Nephron progenitor cell (in vitro differentiated cells): Measurements from ENCODE around the gene DHX34.

Experiments used
- DNase-seq: peaks from one replicate; pipeline ENCODE4 v3.0.0; 2021
- H3K27ac Mint-ChIP-seq: 2 replicates; pipeline ENCODE4 v1.8.0; 2021; ENCODE audit warnings: mild to moderate bottlenecking, moderate library complexity, mixed read lengths
- H3K27me3 Mint-ChIP-seq: 2 replicates; pipeline ENCODE4 v1.8.0; 2021; ENCODE audit warnings: mild to moderate bottlenecking, low read depth, mixed read lengths; ENCODE audit not compliant: poor library complexity
- H3K36me3 Mint-ChIP-seq: 2 replicates; pipeline ENCODE4 v1.8.0; 2021; ENCODE audit warnings: low read depth, mixed read lengths
- H3K4me1 Mint-ChIP-seq: 2 replicates; pipeline ENCODE4 v1.8.0; 2021; ENCODE audit warnings: mixed read lengths
- H3K4me3 Mint-ChIP-seq: 2 replicates; pipeline ENCODE4 v1.8.0; 2021; ENCODE audit warnings: mild to moderate bottlenecking, moderate library complexity, mixed read lengths
- H3K9me3 Mint-ChIP-seq: 2 replicates; pipeline ENCODE4 v1.8.0; 2021; ENCODE audit warnings: mild to moderate bottlenecking, moderate library complexity, mixed read lengths
- TF ChIP-seq, protein P1 (sequence below): fragments of 200-600 bp; sonication (generic); IDR thresholded peaks from 2 replicates; pipeline ENCODE4 v1.5.0; 2021; ENCODE audit warnings: antibody characterized with exemption

The DHX34 gene

DNA sequence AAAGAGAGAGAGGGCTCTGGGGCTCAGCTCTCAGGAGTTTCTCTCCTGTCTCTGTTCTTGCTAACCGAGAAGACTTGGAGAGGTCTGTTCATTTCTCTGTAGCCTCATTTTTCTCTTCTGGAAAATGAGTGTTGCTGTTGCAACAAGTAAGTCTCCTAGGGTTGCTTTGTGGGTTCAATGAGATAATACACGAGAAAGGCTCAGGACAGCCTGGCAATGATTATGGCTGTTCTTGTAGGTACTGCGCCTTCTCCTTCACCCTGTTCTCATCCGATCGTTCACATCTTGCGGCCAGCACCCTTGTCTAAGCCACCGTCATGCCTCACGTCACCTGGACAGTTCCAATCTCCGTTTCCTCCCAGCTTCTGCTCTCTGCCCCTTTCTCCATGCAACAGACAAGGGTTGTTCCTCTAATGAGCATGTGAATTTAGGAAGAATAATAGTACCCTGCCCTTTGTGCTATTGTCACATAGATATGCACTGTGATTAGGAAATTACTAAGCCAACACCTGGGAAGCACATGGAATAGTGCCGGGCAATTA, 35.3 kb upstream of the DHX34 start:
- no peak overlapping the region for H3K27ac Mint-ChIP-seq
- TF ChIP-seq, protein P1, sequence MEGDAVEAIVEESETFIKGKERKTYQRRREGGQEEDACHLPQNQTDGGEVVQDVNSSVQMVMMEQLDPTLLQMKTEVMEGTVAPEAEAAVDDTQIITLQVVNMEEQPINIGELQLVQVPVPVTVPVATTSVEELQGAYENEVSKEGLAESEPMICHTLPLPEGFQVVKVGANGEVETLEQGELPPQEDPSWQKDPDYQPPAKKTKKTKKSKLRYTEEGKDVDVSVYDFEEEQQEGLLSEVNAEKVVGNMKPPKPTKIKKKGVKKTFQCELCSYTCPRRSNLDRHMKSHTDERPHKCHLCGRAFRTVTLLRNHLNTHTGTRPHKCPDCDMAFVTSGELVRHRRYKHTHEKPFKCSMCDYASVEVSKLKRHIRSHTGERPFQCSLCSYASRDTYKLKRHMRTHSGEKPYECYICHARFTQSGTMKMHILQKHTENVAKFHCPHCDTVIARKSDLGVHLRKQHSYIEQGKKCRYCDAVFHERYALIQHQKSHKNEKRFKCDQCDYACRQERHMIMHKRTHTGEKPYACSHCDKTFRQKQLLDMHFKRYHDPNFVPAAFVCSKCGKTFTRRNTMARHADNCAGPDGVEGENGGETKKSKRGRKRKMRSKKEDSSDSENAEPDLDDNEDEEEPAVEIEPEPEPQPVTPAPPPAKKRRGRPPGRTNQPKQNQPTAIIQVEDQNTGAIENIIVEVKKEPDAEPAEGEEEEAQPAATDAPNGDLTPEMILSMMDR, result no peak
- H3K36me3 Mint-ChIP-seq, result no peaks in the 10 kb centered on the region
- no peaks in the 10 kb centered on the region for H3K9me3 Mint-ChIP-seq
- no peak for DNase-seq
- no peaks in the 10 kb centered on the region for H3K4me1 Mint-ChIP-seq
- H3K27me3 Mint-ChIP-seq, result peaks cover 66% of the 10 kb centered on the region
- H3K4me3 Mint-ChIP-seq, result no peak overlapping the region

DNA sequence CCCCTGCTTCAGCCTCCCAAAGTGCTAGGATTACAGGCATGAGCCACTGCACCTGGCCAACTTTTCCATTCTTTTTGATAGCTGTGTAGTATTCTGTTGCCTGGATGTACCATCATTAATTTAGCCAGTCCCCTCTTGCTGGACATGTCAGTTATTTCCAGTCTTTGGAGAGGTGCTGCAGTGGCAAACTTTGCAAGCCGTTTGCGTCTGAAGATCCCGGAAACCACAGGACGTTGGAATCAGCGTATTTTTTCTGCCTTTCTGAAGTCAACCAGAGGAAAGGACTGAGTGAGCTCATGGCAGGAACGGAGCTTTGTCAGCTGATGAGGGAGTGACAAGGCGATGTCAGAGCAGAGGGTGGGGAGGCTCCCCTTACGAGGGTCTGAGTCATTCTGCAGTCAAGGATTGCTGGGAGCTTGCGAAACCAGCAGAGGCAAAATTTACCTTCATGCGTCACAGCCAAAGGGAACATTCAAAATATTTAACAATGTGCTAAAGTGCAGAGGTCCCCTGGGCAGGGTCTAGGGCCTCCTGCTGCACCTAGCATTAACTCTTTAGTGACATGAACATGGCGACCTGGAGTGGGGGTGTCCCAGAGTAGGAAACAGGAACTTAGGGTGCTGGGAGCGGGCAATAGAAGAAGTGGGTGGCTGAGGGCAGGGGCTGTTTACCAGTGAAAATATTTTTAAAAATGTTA, 33.8 kb upstream of the DHX34 start:
- Mint-ChIP-seq H3K4me1 (no peaks in the 10 kb centered on the region), H3K9me3 (no peaks in the 10 kb centered on the region), H3K36me3 (no peaks in the 10 kb centered on the region), H3K27ac (no peak overlapping the region), H3K27me3 (peaks cover 59% of the 10 kb centered on the region), H3K4me3 (no peak overlapping the region)
- TF ChIP-seq, protein P1, result no peak
- no peak for DNase-seq

DNA sequence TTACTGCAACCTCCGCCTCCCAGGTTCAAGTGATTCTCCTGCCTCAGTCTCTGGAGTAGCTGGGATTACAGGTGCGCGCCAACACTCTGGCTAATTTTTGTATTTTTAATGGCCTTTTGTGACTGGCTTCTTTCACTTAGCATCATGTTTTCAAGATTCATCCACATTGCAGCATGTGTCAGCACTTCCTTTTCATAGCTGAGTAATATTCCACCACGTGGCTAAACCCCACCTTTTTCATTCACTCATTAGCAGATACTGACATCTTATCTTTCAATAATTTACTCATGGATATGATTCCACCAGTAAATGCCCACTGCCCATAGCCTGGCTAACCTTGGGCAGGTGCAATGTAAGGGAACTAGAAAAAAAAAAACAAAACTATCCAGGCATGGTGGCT, 32.6 kb upstream of the DHX34 start:
- no peak for DNase-seq
- no peak overlapping the region for H3K27ac Mint-ChIP-seq
- no peaks in the 10 kb centered on the region for H3K36me3 Mint-ChIP-seq
- H3K4me1 Mint-ChIP-seq, result no peaks in the 10 kb centered on the region
- H3K9me3 Mint-ChIP-seq, result peaks cover under 1% of the 10 kb centered on the region
- H3K4me3 Mint-ChIP-seq, result no peak overlapping the region
- TF ChIP-seq, protein P1, result no peak
- peaks cover 53% of the 10 kb centered on the region for H3K27me3 Mint-ChIP-seq

DNA sequence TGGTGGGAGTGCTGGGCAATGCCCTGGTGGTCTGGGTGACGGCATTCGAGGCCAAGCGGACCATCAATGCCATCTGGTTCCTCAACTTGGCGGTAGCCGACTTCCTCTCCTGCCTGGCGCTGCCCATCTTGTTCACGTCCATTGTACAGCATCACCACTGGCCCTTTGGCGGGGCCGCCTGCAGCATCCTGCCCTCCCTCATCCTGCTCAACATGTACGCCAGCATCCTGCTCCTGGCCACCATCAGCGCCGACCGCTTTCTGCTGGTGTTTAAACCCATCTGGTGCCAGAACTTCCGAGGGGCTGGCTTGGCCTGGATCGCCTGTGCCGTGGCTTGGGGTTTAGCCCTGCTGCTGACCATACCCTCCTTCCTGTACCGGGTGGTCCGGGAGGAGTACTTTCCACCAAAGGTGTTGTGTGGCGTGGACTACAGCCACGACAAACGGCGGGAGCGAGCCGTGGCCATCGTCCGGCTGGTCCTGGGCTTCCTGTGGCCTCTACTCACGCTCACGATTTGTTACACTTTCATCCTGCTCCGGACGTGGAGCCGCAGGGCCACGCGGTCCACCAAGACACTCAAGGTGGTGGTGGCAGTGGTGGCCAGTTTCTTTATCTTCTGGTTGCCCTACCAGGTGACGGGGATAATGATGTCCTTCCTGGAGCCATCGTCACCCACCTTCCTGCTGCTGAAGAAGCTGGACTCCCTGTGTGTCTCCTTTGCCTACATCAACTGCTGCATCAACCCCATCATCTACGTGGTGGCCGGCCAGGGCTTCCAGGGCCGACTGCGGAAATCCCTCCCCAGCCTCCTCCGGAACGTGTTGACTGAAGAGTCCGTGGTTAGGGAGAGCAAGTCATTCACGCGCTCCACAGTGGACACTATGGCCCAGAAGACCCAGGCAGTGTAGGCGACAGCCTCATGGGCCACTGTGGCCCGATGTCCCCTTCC, 28.9 kb upstream of the DHX34 start:
- DNase-seq, result no peak
- no peaks in the 10 kb centered on the region for H3K36me3 Mint-ChIP-seq
- H3K4me3 Mint-ChIP-seq, result no peak overlapping the region
- TF ChIP-seq, protein P1, result no peak
- peaks cover 55% of the 10 kb centered on the region for H3K27me3 Mint-ChIP-seq
- H3K4me1 Mint-ChIP-seq, result no peaks in the 10 kb centered on the region
- H3K9me3 Mint-ChIP-seq, result peaks cover 6% of the 10 kb centered on the region
- no peak overlapping the region for H3K27ac Mint-ChIP-seq

DNA sequence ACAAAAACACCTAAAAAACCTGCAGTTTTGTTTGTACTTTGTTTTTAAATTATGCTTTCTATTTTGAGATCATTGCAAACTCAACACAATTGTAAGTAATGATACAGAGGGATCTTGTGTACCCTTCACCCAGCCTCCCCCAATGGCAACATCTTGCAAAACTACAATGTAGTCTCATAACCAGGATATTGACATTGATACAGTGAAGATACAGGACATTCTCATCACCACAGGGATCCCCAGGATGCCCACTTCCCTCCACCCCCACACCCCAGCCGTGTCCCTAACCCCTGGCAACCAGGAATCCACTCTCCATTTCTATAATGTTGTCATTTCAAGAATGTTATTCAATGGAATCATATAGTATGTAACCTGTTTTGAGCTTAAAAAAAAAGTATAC, 27.5 kb upstream of the DHX34 start:
- Mint-ChIP-seq H3K27ac (no peak overlapping the region), H3K4me3 (no peak overlapping the region), H3K4me1 (no peaks in the 10 kb centered on the region), H3K36me3 (no peaks in the 10 kb centered on the region), H3K27me3 (peaks cover 54% of the 10 kb centered on the region), H3K9me3 (peaks cover 6% of the 10 kb centered on the region)
- TF ChIP-seq, protein P1, result no peak
- DNase-seq, result no peak
